Smooth muscle cell (in vitro differentiated cells): ENCODE data around the gene STC2. TPM values are rescaled to one million over a fixed set of nuclear protein-coding genes. Genes with fewer than 3 reads are reported as not detected.

Experiments used
- DNase-seq: peaks from one replicate; lab custom pipeline; 2025; ENCODE audit not compliant: unreplicated experiment; lab: John Stamatoyannopoulos, UW
- H2AFZ ChIP-seq: fragments of 200-600 bp; sonication (generic); 2 replicates; pipeline ENCODE4 v1.6.0; 2016; ENCODE audit warnings: antibody characterized with exemption, low read depth, mild to moderate bottlenecking
- H3F3A ChIP-seq: fragments of 200-600 bp; sonication (generic); 2 replicates; pipeline ENCODE4 v1.6.0; 2017; ENCODE audit warnings: antibody characterized with exemption, low read depth
- H3K27ac ChIP-seq: fragments of 200-600 bp; sonication (generic); 2 replicates; pipeline ENCODE4 v1.5.1; 2016; ENCODE audit warnings: low read depth, mild to moderate bottlenecking
- H3K27me3 ChIP-seq: fragments of 200-600 bp; sonication (generic); 2 replicates; pipeline ENCODE4 v1.6.1; 2016; ENCODE audit warnings: low read depth, mild to moderate bottlenecking
- H3K36me3 ChIP-seq: fragments of 200-600 bp; sonication (generic); 2 replicates; pipeline ENCODE4 v1.5.1; 2016; ENCODE audit warnings: low read depth
- H3K4me1 ChIP-seq: fragments of 200-600 bp; sonication (generic); 2 replicates; pipeline ENCODE4 v1.5.1; 2016; ENCODE audit warnings: low read depth
- H3K4me2 ChIP-seq: fragments of 200-600 bp; sonication (generic); 2 replicates; pipeline ENCODE4 v1.6.0; 2016; ENCODE audit warnings: mild to moderate bottlenecking
- H3K4me3 ChIP-seq: fragments of 200-600 bp; sonication (generic); 2 replicates; pipeline ENCODE4 v1.5.1; 2016; ENCODE audit warnings: mild to moderate bottlenecking
- H3K79me2 ChIP-seq: fragments of 200-600 bp; sonication (generic); 2 replicates; pipeline ENCODE4 v1.6.0; 2016; ENCODE audit warnings: low read depth, mild to moderate bottlenecking
- H3K9ac ChIP-seq: fragments of 200-600 bp; sonication (generic); 2 replicates; pipeline ENCODE4 v1.6.0; 2016; ENCODE audit warnings: low read depth
- H3K9me3 ChIP-seq: fragments of 200-600 bp; sonication (generic); replicated peaks from 2 replicates; pipeline ENCODE4 v1.5.1; 2016; ENCODE audit warnings: low read depth
- H4K20me1 ChIP-seq: fragments of 200-600 bp; sonication (generic); 2 replicates; pipeline ENCODE4 v1.6.0; 2016; ENCODE audit warnings: low read depth
- CTCF ChIP-seq: fragments of 200-600 bp; sonication (generic); IDR thresholded peaks from 2 replicates; pipeline ENCODE4 v1.5.1; 2017; ENCODE audit warnings: borderline replicate concordance, mild to moderate bottlenecking, antibody characterized with exemption; ENCODE audit not compliant: insufficient read depth, poor library complexity, severe bottlenecking
- WGBS: methylation state at CpG from one replicate; pipeline ENCODE4 v1.1.7; 2016; ENCODE audit warnings: low lambda C conversion rate; 5-methylcytosine and 5-hydroxymethylcytosine counted together
- polyA plus RNA-seq: library from polyadenylated mRNA; unstranded; fragments of >200 nt; fragmentation: Nextera tagmentation; extraction: Ambion mirVana; gene quantifications from 2 replicates; pipeline ENCODE4 v1.2.1, GENCODE V29; 2016
- total RNA-seq: library from RNA; depleted of rRNA; stranded (reverse); fragments of >200 nt; gene quantifications from 2 replicates; pipeline ENCODE4 v1.2.3, GENCODE V29; 2014

STC2 gene
- total and polyA plus RNA-seq, 2 experiments from 2014 or later = 54.3 to 75.4 TPM

GRCh38 chr5:173309731-173310130, 18.5 kb downstream of the STC2 start:
- Histone ChIP-seq H3K4me3 (no peak overlapping the region), H3K9ac (no peak overlapping the region), H3K4me1 (peaks cover under 1% of the 10 kb centered on the region), H3K9me3 (peaks cover 4% of the 10 kb centered on the region), H3K27me3 (no peaks in the 10 kb centered on the region), H3K4me2 (no peak overlapping the region), H3K36me3 (no peaks in the 10 kb centered on the region), H4K20me1 (no peaks in the 10 kb centered on the region), H3K27ac (no peak overlapping the region), H3F3A (peaks cover 1% of the 10 kb centered on the region), H3K79me2 (no peaks in the 10 kb centered on the region), H2AFZ (no peak overlapping the region)
- 97% methylated on average over 4 of the region's 4 CpGs for WGBS
- TF ChIP-seq CTCF = no peak
- no peak for DNase-seq

GRCh38 chr5:173308226-173308625, 20.0 kb downstream of the STC2 start:
- H3K4me1 ChIP-seq = peaks cover 16% of the 10 kb centered on the region
- DNase-seq = no peak
- H3K27me3 ChIP-seq = no peaks in the 10 kb centered on the region
- peaks cover 4% of the 10 kb centered on the region for H3F3A ChIP-seq
- H2AFZ ChIP-seq = no peak overlapping the region
- no peaks in the 10 kb centered on the region for H3K79me2 ChIP-seq
- no peaks in the 10 kb centered on the region for H3K36me3 ChIP-seq
- H3K9me3 ChIP-seq = peaks cover 4% of the 10 kb centered on the region
- no peak overlapping the region for H3K9ac ChIP-seq
- H3K4me3 ChIP-seq = no peak overlapping the region
- H4K20me1 ChIP-seq = no peaks in the 10 kb centered on the region
- no peak overlapping the region for H3K4me2 ChIP-seq
- no peak for TF ChIP-seq CTCF
- no peak overlapping the region for H3K27ac ChIP-seq

- no peaks in the 10 kb centered on the region for H4K20me1 ChIP-seq
- H3F3A ChIP-seq = peaks cover 4% of the 10 kb centered on the region
- no peak overlapping the region for H3K4me2 ChIP-seq
- H3K79me2 ChIP-seq = no peaks in the 10 kb centered on the region
- peaks cover 4% of the 10 kb centered on the region for H3K9me3 ChIP-seq
- H2AFZ ChIP-seq = no peak overlapping the region
- H3K4me1 ChIP-seq = peaks cover 21% of the 10 kb centered on the region
- DNase-seq = no peak
- no peaks in the 10 kb centered on the region for H3K27me3 ChIP-seq
- H3K27ac ChIP-seq = no peak overlapping the region
- no peak overlapping the region for H3K4me3 ChIP-seq
- H3K9ac ChIP-seq = no peak overlapping the region
- H3K36me3 ChIP-seq = no peaks in the 10 kb centered on the region
- 97% methylated on average over 3 of the region's 3 CpGs for WGBS
- no peak for TF ChIP-seq CTCF
Observed at GRCh38 chr5:173307695-173308094, 20.5 kb downstream of the STC2 start.

- TF ChIP-seq CTCF = no peak
- peaks cover 4% of the 10 kb centered on the region for H3F3A ChIP-seq
- H2AFZ ChIP-seq = no peak overlapping the region
- no peaks in the 10 kb centered on the region for H3K79me2 ChIP-seq
- H3K9me3 ChIP-seq = peaks cover 4% of the 10 kb centered on the region
- H3K9ac ChIP-seq = no peak overlapping the region
- no peak overlapping the region for H3K27ac ChIP-seq
- DNase-seq = no peak
- H4K20me1 ChIP-seq = no peaks in the 10 kb centered on the region
- H3K4me2 ChIP-seq = no peak overlapping the region
- H3K4me3 ChIP-seq = no peak overlapping the region
- H3K27me3 ChIP-seq = no peaks in the 10 kb centered on the region
- 91% methylated on average over 3 of the region's 3 CpGs for WGBS
- H3K4me1 ChIP-seq = peaks cover 30% of the 10 kb centered on the region
- no peaks in the 10 kb centered on the region for H3K36me3 ChIP-seq
Observed at GRCh38 chr5:173306695-173307094, 21.5 kb downstream of the STC2 start.
